Fibroblast of pulmonary artery (primary cell): ENCODE data around the gene YEATS2.

ENCODE experiments used
- DNase-seq: peaks from one replicate; pipeline ENCODE4 v3.0.0-alpha.2; 2010; ENCODE audit warnings: low read depth
- H3K4me3 ChIP-seq: replicated peaks from 2 replicates; pipeline ENCODE4 v1.5.1; 2011; ENCODE audit warnings: low read depth, mild to moderate bottlenecking, control low read depth, low read length, moderate library complexity
- CTCF ChIP-seq: IDR thresholded peaks from 2 replicates; pipeline ENCODE4 v1.5.1; 2011; ENCODE audit warnings: mild to moderate bottlenecking, control low read depth, low read length, inconsistent platforms; ENCODE audit errors: missing control alignments

Gene YEATS2

GRCh38 chr3:183762304-183762703 is 64.7 kb downstream of the YEATS2 start:
- no peak for TF ChIP-seq CTCF
- DNase-seq = no peak
- no peak overlapping the region for H3K4me3 ChIP-seq

- DNase-seq = peak; percentile 74
- H3K4me3 ChIP-seq = no peak overlapping the region
- no peak for TF ChIP-seq CTCF
Observed at GRCh38 chr3:183764847-183765731, 67.5 kb downstream of the YEATS2 start.

- TF ChIP-seq CTCF = no peak
- no peak for DNase-seq
- H3K4me3 ChIP-seq = no peak overlapping the region
Observed at GRCh38 chr3:183766107-183766506, 68.5 kb downstream of the YEATS2 start.

GRCh38 chr3:183766745-183767606 is 69.4 kb downstream of the YEATS2 start:
- peak; percentile 84 for DNase-seq
- TF ChIP-seq CTCF = peak; percentile 87
- no peak overlapping the region for H3K4me3 ChIP-seq

- no peak for TF ChIP-seq CTCF
- no peak for DNase-seq
- no peak overlapping the region for H3K4me3 ChIP-seq
Observed at GRCh38 chr3:183768114-183768513, 70.5 kb downstream of the YEATS2 start.

- no peak for TF ChIP-seq CTCF
- no peak for DNase-seq
- no peak overlapping the region for H3K4me3 ChIP-seq
Observed at GRCh38 chr3:183769453-183769852, 71.9 kb downstream of the YEATS2 start.
